SK-N-SH treated with all-trans-retinoic acid at 6 μM for 48 hours (cell line): ENCODE results near the gene CRMP1.

Experiments used
- ATAC-seq: fragments of 200-7000 bp; cut with Tn5 transposase; 3 replicates; pipeline ENCODE4 v1.9.1; 2020; ENCODE audit warnings: mild to moderate bottlenecking, moderate library complexity
- ARNTL ChIP-seq: fragments of 450-650 bp; formaldehyde crosslinking; IDR thresholded peaks from 2 replicates; pipeline ENCODE4 v1.5.0; 2020; ENCODE audit warnings: low read depth, mild to moderate bottlenecking, moderate library complexity, borderline replicate concordance
- BACH2 ChIP-seq: fragments of 250-450 bp; sonication (Bioruptor Pico); IDR thresholded peaks from 2 replicates; pipeline ENCODE4 v1.9.0; 2021; ENCODE audit warnings: mild to moderate bottlenecking, borderline replicate concordance
- CSDC2 ChIP-seq: fragments of 250-450 bp; sonication (Bioruptor Pico); IDR thresholded peaks from 2 replicates; pipeline ENCODE4 v1.5.0; 2020; ENCODE audit warnings: mild to moderate bottlenecking, moderate library complexity
- ESRRG ChIP-seq: fragments of 250-450 bp; sonication (Bioruptor Pico); IDR thresholded peaks from 2 replicates; pipeline ENCODE4 v1.6.1; 2021; ENCODE audit warnings: mild to moderate bottlenecking
- GLIS3 ChIP-seq: fragments of 250-450 bp; sonication (Bioruptor Pico); IDR thresholded peaks from 2 replicates; pipeline ENCODE4 v1.5.0; 2020; ENCODE audit warnings: mild to moderate bottlenecking, moderate library complexity
- ISL1 ChIP-seq: fragments of 250-450 bp; sonication (Bioruptor Pico); IDR thresholded peaks from 2 replicates; pipeline ENCODE4 v2.1.2; 2022; ENCODE audit warnings: mild to moderate bottlenecking, moderate library complexity
- PPARA ChIP-seq: fragments of 250-450 bp; sonication (Bioruptor Pico); IDR thresholded peaks from 2 replicates; pipeline ENCODE4 v1.5.0; 2020; ENCODE audit warnings: mild to moderate bottlenecking, borderline replicate concordance
- RARB ChIP-seq: fragments of 250-450 bp; sonication (Bioruptor Pico); IDR thresholded peaks from 2 replicates; pipeline ENCODE4 v1.8.0; 2021; ENCODE audit warnings: mild to moderate bottlenecking, moderate library complexity
- SNAI2 ChIP-seq: fragments of 250-450 bp; sonication (Bioruptor Pico); IDR thresholded peaks from 2 replicates; pipeline ENCODE4 v1.5.0; 2020; ENCODE audit warnings: mild to moderate bottlenecking, moderate library complexity
- TCF4 ChIP-seq: fragments of 250-450 bp; sonication (Bioruptor Pico); IDR thresholded peaks from 2 replicates; pipeline ENCODE4 v1.8.0; 2021; ENCODE audit warnings: mild to moderate bottlenecking, moderate library complexity, borderline replicate concordance
- TOX ChIP-seq: fragments of 250-450 bp; sonication (Bioruptor Pico); IDR thresholded peaks from 2 replicates; pipeline ENCODE4 v1.8.0; 2021; ENCODE audit warnings: mild to moderate bottlenecking, moderate library complexity, borderline replicate concordance
- ZFP3 ChIP-seq: fragments of 250-450 bp; sonication (Bioruptor Pico); IDR thresholded peaks from 2 replicates; pipeline ENCODE4 v1.5.0; 2020; ENCODE audit warnings: mild to moderate bottlenecking, moderate library complexity
- ZFP30 ChIP-seq: fragments of 450-650 bp; formaldehyde crosslinking; IDR thresholded peaks from 2 replicates; pipeline ENCODE4 v1.5.0; 2022; ENCODE audit warnings: mild to moderate bottlenecking, moderate library complexity
- ZNF565 ChIP-seq: fragments of 450-650 bp; formaldehyde crosslinking; conservative IDR thresholded peaks from 2 replicates; pipeline ENCODE4 v1.5.0; 2020; ENCODE audit warnings: low read depth, mild to moderate bottlenecking, moderate library complexity
- ZNF70 ChIP-seq: fragments of 450-650 bp; formaldehyde crosslinking; IDR thresholded peaks from 2 replicates; pipeline ENCODE4 v1.5.0; 2020; ENCODE audit warnings: mild to moderate bottlenecking, moderate library complexity
- ZNF8 ChIP-seq: fragments of 450-650 bp; formaldehyde crosslinking; IDR thresholded peaks from 2 replicates; pipeline ENCODE4 v1.5.0; 2020; ENCODE audit warnings: mild to moderate bottlenecking, moderate library complexity
- TF ChIP-seq, protein P1 (sequence below): fragments of 250-450 bp; sonication (Bioruptor Pico); IDR thresholded peaks from 2 replicates; pipeline ENCODE4 v1.5.1; 2020; ENCODE audit warnings: low read depth, mild to moderate bottlenecking, moderate library complexity
- TF ChIP-seq, protein P2 (sequence below): fragments of 250-450 bp; sonication (Bioruptor Pico); IDR thresholded peaks from 2 replicates; pipeline ENCODE4 v1.5.0; 2020; ENCODE audit warnings: mild to moderate bottlenecking, moderate library complexity
- TF ChIP-seq, protein P3 (sequence below): fragments of 250-450 bp; sonication (Bioruptor Pico); IDR thresholded peaks from 2 replicates; pipeline ENCODE4 v1.8.0; 2021; ENCODE audit warnings: low read depth, mild to moderate bottlenecking, moderate library complexity, borderline replicate concordance
- TF ChIP-seq, protein P4 (sequence below): fragments of 250-450 bp; sonication (Bioruptor Pico); IDR thresholded peaks from 2 replicates; pipeline ENCODE4 v1.5.1; 2021; ENCODE audit warnings: mild to moderate bottlenecking, moderate library complexity

Gene CRMP1

DNA sequence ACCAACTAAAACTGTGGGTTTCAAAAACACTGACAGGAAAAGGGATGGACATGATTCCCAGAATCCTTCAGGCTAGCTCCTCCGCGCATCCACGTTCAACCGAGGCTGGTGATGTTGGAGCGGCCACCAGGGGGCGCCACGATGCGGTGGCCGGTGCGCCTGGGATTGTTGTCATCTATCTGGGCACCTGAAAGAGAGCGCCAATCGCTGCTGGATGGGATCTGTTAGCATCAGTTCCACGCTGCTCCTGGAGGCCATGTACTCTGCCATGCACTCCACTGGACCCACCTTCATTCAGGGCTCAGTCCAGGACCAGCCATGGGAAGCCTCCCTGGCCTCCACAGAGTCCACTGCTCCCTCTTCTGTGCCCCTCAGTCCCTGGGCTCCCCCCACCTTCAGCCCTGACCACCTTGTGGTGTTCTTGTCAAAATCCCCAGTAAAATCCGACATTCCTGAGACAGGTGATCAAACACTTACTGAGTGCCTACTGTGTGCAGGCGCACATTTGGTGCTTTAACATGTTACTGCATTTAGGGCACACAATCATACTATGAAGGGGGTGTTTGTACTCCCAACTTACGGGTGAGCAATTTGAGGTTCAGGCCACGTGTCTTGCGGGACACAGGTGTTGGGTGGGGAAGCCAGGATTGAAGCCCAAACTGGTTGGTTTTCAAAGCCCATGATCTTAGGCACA lies 71.1 kb downstream of the CRMP1 start:
- no peak for TF ChIP-seq ESRRG (CRISPR knock-in tag)
- TF ChIP-seq ZNF8 (CRISPR knock-in tag) = no peak
- ATAC-seq = no peak

DNA sequence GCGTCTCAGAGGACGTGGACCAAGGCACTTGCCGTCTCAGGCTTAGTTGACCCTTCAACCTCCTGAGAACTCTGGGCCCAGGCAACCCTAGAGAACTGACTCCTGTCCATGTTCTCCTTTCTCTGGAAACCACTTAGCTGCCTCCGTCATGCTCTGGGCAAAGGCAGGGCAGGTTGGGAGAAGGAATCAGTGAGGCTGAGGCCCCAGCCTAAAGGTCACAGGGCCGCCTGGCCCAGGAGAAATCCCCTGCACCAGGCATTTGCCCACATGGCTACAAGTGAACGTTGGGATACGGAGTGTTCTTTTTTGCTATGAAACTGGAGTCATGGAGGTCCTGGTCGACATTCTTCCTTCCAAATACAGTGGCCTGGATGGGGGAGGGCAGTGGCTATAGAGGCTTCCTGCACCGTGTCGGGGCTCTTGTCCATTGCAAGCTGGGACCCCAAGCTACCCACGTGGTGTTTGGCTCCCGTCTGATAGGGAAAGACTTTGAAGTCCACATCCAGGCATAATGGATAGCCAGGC lies 76.0 kb downstream of the CRMP1 start:
- TF ChIP-seq CSDC2 (CRISPR knock-in tag) (no peak), ESRRG (CRISPR knock-in tag) (no peak), TCF4 (CRISPR knock-in tag) (no peak), GLIS3 (no peak), TOX (CRISPR knock-in tag) (no peak), ARNTL (CRISPR knock-in tag) (no peak), ZFP3 (CRISPR knock-in tag) (no peak)
- TF ChIP-seq, protein P1, sequence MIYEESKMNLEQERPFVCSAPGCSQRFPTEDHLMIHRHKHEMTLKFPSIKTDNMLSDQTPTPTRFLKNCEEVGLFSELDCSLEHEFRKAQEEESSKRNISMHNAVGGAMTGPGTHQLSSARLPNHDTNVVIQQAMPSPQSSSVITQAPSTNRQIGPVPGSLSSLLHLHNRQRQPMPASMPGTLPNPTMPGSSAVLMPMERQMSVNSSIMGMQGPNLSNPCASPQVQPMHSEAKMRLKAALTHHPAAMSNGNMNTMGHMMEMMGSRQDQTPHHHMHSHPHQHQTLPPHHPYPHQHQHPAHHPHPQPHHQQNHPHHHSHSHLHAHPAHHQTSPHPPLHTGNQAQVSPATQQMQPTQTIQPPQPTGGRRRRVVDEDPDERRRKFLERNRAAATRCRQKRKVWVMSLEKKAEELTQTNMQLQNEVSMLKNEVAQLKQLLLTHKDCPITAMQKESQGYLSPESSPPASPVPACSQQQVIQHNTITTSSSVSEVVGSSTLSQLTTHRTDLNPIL (CRISPR knock-in tag) = no peak
- TF ChIP-seq, protein P2, sequence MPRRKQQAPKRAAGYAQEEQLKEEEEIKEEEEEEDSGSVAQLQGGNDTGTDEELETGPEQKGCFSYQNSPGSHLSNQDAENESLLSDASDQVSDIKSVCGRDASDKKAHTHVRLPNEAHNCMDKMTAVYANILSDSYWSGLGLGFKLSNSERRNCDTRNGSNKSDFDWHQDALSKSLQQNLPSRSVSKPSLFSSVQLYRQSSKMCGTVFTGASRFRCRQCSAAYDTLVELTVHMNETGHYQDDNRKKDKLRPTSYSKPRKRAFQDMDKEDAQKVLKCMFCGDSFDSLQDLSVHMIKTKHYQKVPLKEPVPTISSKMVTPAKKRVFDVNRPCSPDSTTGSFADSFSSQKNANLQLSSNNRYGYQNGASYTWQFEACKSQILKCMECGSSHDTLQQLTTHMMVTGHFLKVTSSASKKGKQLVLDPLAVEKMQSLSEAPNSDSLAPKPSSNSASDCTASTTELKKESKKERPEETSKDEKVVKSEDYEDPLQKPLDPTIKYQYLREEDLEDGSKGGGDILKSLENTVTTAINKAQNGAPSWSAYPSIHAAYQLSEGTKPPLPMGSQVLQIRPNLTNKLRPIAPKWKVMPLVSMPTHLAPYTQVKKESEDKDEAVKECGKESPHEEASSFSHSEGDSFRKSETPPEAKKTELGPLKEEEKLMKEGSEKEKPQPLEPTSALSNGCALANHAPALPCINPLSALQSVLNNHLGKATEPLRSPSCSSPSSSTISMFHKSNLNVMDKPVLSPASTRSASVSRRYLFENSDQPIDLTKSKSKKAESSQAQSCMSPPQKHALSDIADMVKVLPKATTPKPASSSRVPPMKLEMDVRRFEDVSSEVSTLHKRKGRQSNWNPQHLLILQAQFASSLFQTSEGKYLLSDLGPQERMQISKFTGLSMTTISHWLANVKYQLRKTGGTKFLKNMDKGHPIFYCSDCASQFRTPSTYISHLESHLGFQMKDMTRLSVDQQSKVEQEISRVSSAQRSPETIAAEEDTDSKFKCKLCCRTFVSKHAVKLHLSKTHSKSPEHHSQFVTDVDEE (CRISPR knock-in tag) = no peak
- TF ChIP-seq, protein P3, sequence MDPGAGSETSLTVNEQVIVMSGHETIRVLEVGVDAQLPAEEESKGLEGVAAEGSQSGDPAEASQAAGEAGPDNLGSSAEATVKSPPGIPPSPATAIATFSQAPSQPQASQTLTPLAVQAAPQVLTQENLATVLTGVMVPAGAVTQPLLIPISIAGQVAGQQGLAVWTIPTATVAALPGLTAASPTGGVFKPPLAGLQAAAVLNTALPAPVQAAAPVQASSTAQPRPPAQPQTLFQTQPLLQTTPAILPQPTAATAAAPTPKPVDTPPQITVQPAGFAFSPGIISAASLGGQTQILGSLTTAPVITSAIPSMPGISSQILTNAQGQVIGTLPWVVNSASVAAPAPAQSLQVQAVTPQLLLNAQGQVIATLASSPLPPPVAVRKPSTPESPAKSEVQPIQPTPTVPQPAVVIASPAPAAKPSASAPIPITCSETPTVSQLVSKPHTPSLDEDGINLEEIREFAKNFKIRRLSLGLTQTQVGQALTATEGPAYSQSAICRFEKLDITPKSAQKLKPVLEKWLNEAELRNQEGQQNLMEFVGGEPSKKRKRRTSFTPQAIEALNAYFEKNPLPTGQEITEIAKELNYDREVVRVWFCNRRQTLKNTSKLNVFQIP (CRISPR knock-in tag) = no peak
- TF ChIP-seq, all 23 proteins: peak for 0
- ATAC-seq = no peak

DNA sequence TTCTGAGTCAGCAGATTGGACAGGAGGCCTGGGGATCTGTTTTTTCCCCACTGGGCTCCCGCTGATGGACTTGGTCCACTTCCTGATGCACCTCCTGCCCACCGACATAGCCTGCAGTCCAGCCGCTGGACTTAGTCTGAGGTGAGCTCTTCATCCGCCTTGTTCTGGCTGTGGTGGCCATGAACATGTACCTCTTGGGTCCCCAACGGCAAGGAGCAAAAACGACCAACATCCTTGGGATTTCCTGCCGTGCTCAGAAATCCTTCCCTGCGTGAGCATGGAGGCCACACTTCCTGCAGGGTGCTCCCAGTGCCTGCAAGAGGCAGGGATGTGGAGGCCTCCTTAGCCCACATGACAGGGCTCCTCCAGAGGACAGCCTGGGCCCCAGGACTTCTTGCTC lies 76.8 kb downstream of the CRMP1 start:
- TF ChIP-seq SNAI2 (CRISPR knock-in tag) (no peak), ISL1 (CRISPR knock-in tag) (no peak), ZFP30 (no peak), BACH2 (CRISPR knock-in tag) (no peak), TOX (CRISPR knock-in tag) (no peak), ZNF70 (CRISPR knock-in tag) (no peak), ESRRG (CRISPR knock-in tag) (no peak), ZNF565 (CRISPR knock-in tag) (no peak)
- no peak for ATAC-seq

DNA sequence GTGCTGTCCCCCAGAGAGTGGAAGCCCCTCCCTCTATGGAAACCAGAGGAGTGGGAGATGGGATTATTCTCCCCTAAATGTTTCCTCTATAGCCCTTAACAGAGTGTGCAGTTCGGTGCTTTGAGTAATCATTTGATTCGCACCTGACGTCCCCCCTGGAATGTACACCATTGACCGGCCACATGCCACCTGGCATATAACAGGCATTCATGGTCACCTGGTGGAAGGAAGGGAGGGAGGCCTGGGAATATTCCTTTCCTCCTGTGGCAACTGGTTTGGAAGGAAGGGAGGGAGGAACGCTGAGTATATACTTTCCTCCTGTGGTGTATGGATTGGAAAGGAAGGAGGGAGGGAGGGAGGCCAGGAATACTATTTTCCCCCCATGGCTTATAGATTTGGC lies 77.2 kb downstream of the CRMP1 start:
- TF ChIP-seq, protein P4, sequence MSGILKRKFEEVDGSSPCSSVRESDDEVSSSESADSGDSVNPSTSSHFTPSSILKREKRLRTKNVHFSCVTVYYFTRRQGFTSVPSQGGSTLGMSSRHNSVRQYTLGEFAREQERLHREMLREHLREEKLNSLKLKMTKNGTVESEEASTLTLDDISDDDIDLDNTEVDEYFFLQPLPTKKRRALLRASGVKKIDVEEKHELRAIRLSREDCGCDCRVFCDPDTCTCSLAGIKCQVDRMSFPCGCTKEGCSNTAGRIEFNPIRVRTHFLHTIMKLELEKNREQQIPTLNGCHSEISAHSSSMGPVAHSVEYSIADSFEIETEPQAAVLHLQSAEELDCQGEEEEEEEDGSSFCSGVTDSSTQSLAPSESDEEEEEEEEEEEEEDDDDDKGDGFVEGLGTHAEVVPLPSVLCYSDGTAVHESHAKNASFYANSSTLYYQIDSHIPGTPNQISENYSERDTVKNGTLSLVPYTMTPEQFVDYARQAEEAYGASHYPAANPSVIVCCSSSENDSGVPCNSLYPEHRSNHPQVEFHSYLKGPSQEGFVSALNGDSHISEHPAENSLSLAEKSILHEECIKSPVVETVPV (CRISPR knock-in tag) = no peak
- TF ChIP-seq RARB (CRISPR knock-in tag) (no peak), ESRRG (CRISPR knock-in tag) (no peak), ISL1 (CRISPR knock-in tag) (no peak)

DNA sequence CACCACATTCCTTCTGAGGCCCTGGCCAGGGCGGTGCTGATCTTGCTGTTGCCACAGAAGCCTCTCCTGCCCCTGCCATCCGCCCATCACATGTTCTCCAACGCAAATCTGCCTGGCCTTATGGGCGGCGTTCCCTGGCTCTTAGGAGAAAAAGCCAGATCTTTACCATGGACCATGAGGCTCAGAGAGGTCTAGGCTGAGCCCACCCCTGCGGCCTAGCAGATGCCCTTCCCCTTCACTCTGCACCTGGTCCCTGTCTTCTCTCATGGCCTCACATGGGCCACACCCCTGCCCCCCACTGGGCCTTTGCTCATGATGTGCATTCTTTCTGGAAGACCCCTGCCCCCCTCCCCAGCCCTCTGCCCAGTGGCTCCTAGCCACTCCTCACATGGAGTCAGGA lies 78.5 kb downstream of the CRMP1 start:
- no peak for ATAC-seq
- TF ChIP-seq SNAI2 (CRISPR knock-in tag) (no peak), ZNF70 (CRISPR knock-in tag) (no peak), ZFP30 (no peak), PPARA (CRISPR knock-in tag) (no peak), ESRRG (CRISPR knock-in tag) (no peak), ZFP3 (CRISPR knock-in tag) (no peak), BACH2 (CRISPR knock-in tag) (no peak)

More for the DNA sequence above, 77.2 kb downstream of the CRMP1 start:
- ATAC-seq = no peak
